HEK293T (cell line): Measurements from ENCODE around the gene HDAC10.

Experiments
- BHLHE40 ChIP-seq: fragments of 450-650 bp; IDR thresholded peaks from 2 replicates; pipeline ENCODE4 v1.6.1; 2016; ENCODE audit warnings: mild to moderate bottlenecking, moderate library complexity, borderline replicate concordance
- CTBP1 ChIP-seq: fragments of 450-650 bp; IDR thresholded peaks from 2 replicates; pipeline ENCODE4 v1.6.1; 2016; ENCODE audit warnings: borderline replicate concordance
- ELF4 ChIP-seq: fragments of 450-650 bp; IDR thresholded peaks from 2 replicates; pipeline ENCODE4 v1.6.1; 2017; ENCODE audit warnings: antibody characterized with exemption
- FOXK2 ChIP-seq: fragments of 450-650 bp; IDR thresholded peaks from 2 replicates; pipeline ENCODE4 v1.6.1; 2016; ENCODE audit warnings: mild to moderate bottlenecking
- FOXM1 ChIP-seq: fragments of 450-650 bp; IDR thresholded peaks from 2 replicates; pipeline ENCODE4 v1.6.1; 2017; ENCODE audit warnings: mild to moderate bottlenecking, borderline replicate concordance
- HDGF ChIP-seq: fragments of 450-650 bp; IDR thresholded peaks from 2 replicates; pipeline ENCODE4 v1.6.1; 2017; ENCODE audit warnings: antibody characterized with exemption, borderline replicate concordance
- NFRKB ChIP-seq: fragments of 450-650 bp; IDR thresholded peaks from 2 replicates; pipeline ENCODE4 v1.6.1; 2016; ENCODE audit warnings: mild to moderate bottlenecking, moderate library complexity
- SP1 ChIP-seq: fragments of 450-650 bp; IDR thresholded peaks from 2 replicates; pipeline ENCODE4 v1.6.1; 2017
- SUZ12 ChIP-seq: fragments of 450-650 bp; IDR thresholded peaks from 2 replicates; pipeline ENCODE4 v1.6.1; 2016; ENCODE audit warnings: mild to moderate bottlenecking
- TARDBP ChIP-seq: fragments of 450-650 bp; IDR thresholded peaks from 2 replicates; pipeline ENCODE4 v1.6.1; 2016

DNA sequence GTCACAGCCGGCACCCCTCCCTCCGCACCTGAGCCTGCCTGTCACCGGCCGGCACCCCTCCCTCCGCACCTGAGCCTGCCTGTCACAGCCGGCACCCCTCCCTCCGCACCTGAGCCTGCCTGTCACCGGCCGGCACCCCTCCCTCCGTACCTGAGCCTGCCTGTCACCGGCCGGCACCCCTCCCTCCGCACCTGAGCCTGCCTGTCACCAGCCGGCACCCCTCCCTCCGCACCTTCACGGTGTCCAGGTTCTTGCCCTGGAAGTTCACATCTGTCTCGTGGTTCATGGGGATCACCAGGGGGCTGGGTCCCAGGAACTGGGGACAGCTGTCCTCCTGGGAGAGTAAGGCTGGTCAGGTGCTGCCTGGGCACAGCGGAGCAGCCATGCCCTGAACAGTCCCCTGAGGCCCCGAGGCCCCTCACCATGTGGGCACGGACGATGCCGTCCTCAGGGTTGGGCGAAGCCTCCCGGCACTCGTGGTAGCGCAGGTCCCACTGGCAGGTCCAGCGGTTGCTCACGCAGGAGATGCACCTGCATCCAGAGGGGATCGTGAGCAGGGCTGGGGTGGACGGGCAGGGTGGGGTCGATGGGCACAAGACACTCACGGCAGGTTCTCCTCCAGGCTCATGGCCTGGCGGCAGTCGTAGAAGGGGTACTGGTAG lies 34.6 kb upstream of the HDAC10 start:
- TF ChIP-seq FOXM1 (no peak), BHLHE40 (no peak), ELF4 (no peak), NFRKB (no peak), TARDBP (no peak), CTBP1 (no peak), SP1 (no peak), HDGF (no peak), FOXK2 (no peak), SUZ12 (no peak)
